Measurements from ENCODE around the gene SH3D19. TPM values are rescaled to one million over a fixed set of nuclear protein-coding genes. Genes with fewer than 3 reads are reported as not detected.

Gene SH3D19
- total RNA-seq, 2 experiments from 2014 or later, result not detected

- POLR2A ChIA-PET, result no interaction called here
- CTCF ChIA-PET, result interaction anchor here (1.0 kb wide), 1 partner anchor 17 kb away, joined by 4 read pairs; no protein-coding TSS in a partner anchor
These were observed 140.6 kb downstream of the SH3D19 start for GRCh38 chr4:151184523-151185458.

GRCh38 chr4:151182455-151182996 is 142.9 kb downstream of the SH3D19 start:
- ATAC-seq (no peak), DNase-seq (no peak)
- Mint-ChIP-seq H3K27ac (no peak overlapping the region), H3K27me3 (peaks cover 7% of the 10 kb centered on the region), H3K9me3 (ENCODE audit: low read depth) (no peaks in the 10 kb centered on the region), H3K36me3 (ENCODE audit: low read depth) (no peaks in the 10 kb centered on the region), H3K4me1 (no peaks in the 10 kb centered on the region), H3K4me3 (no peak overlapping the region)
- intact Hi-C loops (cut with DNase I, micrococcal nuclease), result no loop called here
- CTCF ChIA-PET, result no interaction called here
- POLR2A ChIA-PET, result no interaction called here

More at GRCh38 chr4:151184523-151185458, 140.6 kb downstream of the SH3D19 start:
- Mint-ChIP-seq H3K27me3 (peaks cover 6% of the 10 kb centered on the region), H3K27ac (no peak overlapping the region), H3K36me3 (ENCODE audit: low read depth) (no peaks in the 10 kb centered on the region), H3K4me3 (no peak overlapping the region), H3K9me3 (ENCODE audit: low read depth) (no peaks in the 10 kb centered on the region), H3K4me1 (no peaks in the 10 kb centered on the region)
- intact Hi-C loops (cut with DNase I, micrococcal nuclease), result no loop called here
- ATAC-seq (no peak), DNase-seq (no peak)

- Mint-ChIP-seq H3K9me3 (ENCODE audit: low read depth) (no peaks in the 10 kb centered on the region), H3K27me3 (peaks cover 4% of the 10 kb centered on the region), H3K4me1 (no peaks in the 10 kb centered on the region), H3K27ac (no peak overlapping the region), H3K4me3 (no peak overlapping the region), H3K36me3 (ENCODE audit: low read depth) (no peaks in the 10 kb centered on the region)
- no peak for DNase-seq
- ChIA-PET CTCF (no interaction called here), POLR2A (no interaction called here)
- ATAC-seq, result no peak
- intact Hi-C loops (cut with DNase I, micrococcal nuclease), result no loop called here
These were observed 148.7 kb downstream of the SH3D19 start for GRCh38 chr4:151176685-151177084.

GRCh38 chr4:151175754-151176631 is 149.4 kb downstream of the SH3D19 start:
- DNase-seq (no peak), ATAC-seq (no peak)
- H3K9me3 Mint-ChIP-seq (ENCODE audit: low read depth), result no peaks in the 10 kb centered on the region
- no peak overlapping the region for H3K27ac Mint-ChIP-seq
- peaks cover 4% of the 10 kb centered on the region for H3K27me3 Mint-ChIP-seq
- ChIA-PET CTCF (no interaction called here), POLR2A (no interaction called here)
- H3K36me3 Mint-ChIP-seq (ENCODE audit: low read depth), result no peaks in the 10 kb centered on the region
- intact Hi-C loops (cut with DNase I, micrococcal nuclease), result no loop called here
- no peaks in the 10 kb centered on the region for H3K4me1 Mint-ChIP-seq
- H3K4me3 Mint-ChIP-seq, result no peak overlapping the region

GRCh38 chr4:151175233-151175632 is 150.2 kb downstream of the SH3D19 start:
- POLR2A ChIA-PET, result no interaction called here
- H3K27ac Mint-ChIP-seq, result no peak overlapping the region

GRCh38 chr4:151174784-151175183 is 150.6 kb downstream of the SH3D19 start:
- Mint-ChIP-seq H3K27me3 (peaks cover 5% of the 10 kb centered on the region), H3K36me3 (ENCODE audit: low read depth) (no peaks in the 10 kb centered on the region), H3K4me1 (no peaks in the 10 kb centered on the region), H3K4me3 (no peak overlapping the region), H3K9me3 (ENCODE audit: low read depth) (no peaks in the 10 kb centered on the region), H3K27ac (no peak overlapping the region)
- intact Hi-C loops (cut with DNase I, micrococcal nuclease), result no loop called here
- DNase-seq (no peak), ATAC-seq (no peak)
- POLR2A ChIA-PET, result no interaction called here
- CTCF ChIA-PET, result interaction anchor here (0.6 kb wide), 1 partner anchor 1044 kb away, joined by 3 read pairs; no protein-coding TSS in a partner anchor

More at GRCh38 chr4:151175233-151175632, 150.2 kb downstream of the SH3D19 start:
- no peak overlapping the region for H3K4me3 Mint-ChIP-seq
- no peaks in the 10 kb centered on the region for H3K9me3 Mint-ChIP-seq (ENCODE audit: low read depth)
- intact Hi-C loops (cut with DNase I, micrococcal nuclease), result no loop called here
- no peak for DNase-seq
- CTCF ChIA-PET, result no interaction called here
- peaks cover 4% of the 10 kb centered on the region for H3K27me3 Mint-ChIP-seq
- ATAC-seq, result no peak
- no peaks in the 10 kb centered on the region for H3K36me3 Mint-ChIP-seq (ENCODE audit: low read depth)
- H3K4me1 Mint-ChIP-seq, result no peaks in the 10 kb centered on the region

GRCh38 chr4:151173871-151174270 is 151.5 kb downstream of the SH3D19 start:
- DNase-seq (no peak), ATAC-seq (no peak)
- CTCF ChIA-PET, result interaction anchor here (0.6 kb wide), 1 partner anchor 556 kb away, joined by 4 read pairs; no protein-coding TSS in a partner anchor
- Mint-ChIP-seq H3K27ac (no peak overlapping the region), H3K4me1 (no peaks in the 10 kb centered on the region), H3K27me3 (peaks cover 9% of the 10 kb centered on the region), H3K9me3 (ENCODE audit: low read depth) (no peaks in the 10 kb centered on the region), H3K36me3 (ENCODE audit: low read depth) (no peaks in the 10 kb centered on the region), H3K4me3 (no peak overlapping the region)
- POLR2A ChIA-PET, result no interaction called here
- intact Hi-C loops (cut with DNase I, micrococcal nuclease), result no loop called here

- Mint-ChIP-seq H3K4me1 (no peaks in the 10 kb centered on the region), H3K27ac (no peak overlapping the region), H3K27me3 (peaks cover 9% of the 10 kb centered on the region), H3K9me3 (ENCODE audit: low read depth) (no peaks in the 10 kb centered on the region), H3K36me3 (ENCODE audit: low read depth) (no peaks in the 10 kb centered on the region), H3K4me3 (no peak overlapping the region)
- DNase-seq, result no peak
- no peak for ATAC-seq
- intact Hi-C loops (cut with DNase I, micrococcal nuclease), result no loop called here
- CTCF ChIA-PET, result interaction anchor here (0.6 to 1.1 kb wide), 3 partner anchors 9 to 109 kb away, joined by 3 read pairs; no protein-coding TSS in a partner anchor
- POLR2A ChIA-PET, result no interaction called here
These were observed 155.5 kb downstream of the SH3D19 start for GRCh38 chr4:151169900-151170299.

- Mint-ChIP-seq H3K27ac (no peak overlapping the region), H3K36me3 (ENCODE audit: low read depth) (no peaks in the 10 kb centered on the region), H3K27me3 (peaks cover 11% of the 10 kb centered on the region), H3K4me3 (no peak overlapping the region), H3K9me3 (ENCODE audit: low read depth) (no peaks in the 10 kb centered on the region), H3K4me1 (no peaks in the 10 kb centered on the region)
- intact Hi-C loops (cut with DNase I, micrococcal nuclease), result no loop called here
- ChIA-PET POLR2A (no interaction called here), CTCF (interaction anchor here (0.7 kb wide), 1 partner anchor 137 kb away, joined by 3 read pairs; no protein-coding TSS in a partner anchor)
- DNase-seq (no peak), ATAC-seq (no peak)
These were observed 156.2 kb downstream of the SH3D19 start for GRCh38 chr4:151169223-151169622.

GRCh38 chr4:151167561-151167960 is 157.8 kb downstream of the SH3D19 start:
- Mint-ChIP-seq H3K27me3 (peaks cover 9% of the 10 kb centered on the region), H3K4me1 (no peaks in the 10 kb centered on the region), H3K27ac (no peak overlapping the region), H3K36me3 (ENCODE audit: low read depth) (no peaks in the 10 kb centered on the region), H3K9me3 (ENCODE audit: low read depth) (no peaks in the 10 kb centered on the region), H3K4me3 (no peak overlapping the region)
- DNase-seq (no peak), ATAC-seq (no peak)
- POLR2A ChIA-PET, result no interaction called here
- CTCF ChIA-PET, result interaction anchor here (1.1 kb wide), 1 partner anchor 18 kb away, joined by 4 read pairs; no protein-coding TSS in a partner anchor
- intact Hi-C loops (cut with DNase I, micrococcal nuclease), result no loop called here

GRCh38 chr4:151166636-151167035 is 158.8 kb downstream of the SH3D19 start:
- no peaks in the 10 kb centered on the region for H3K9me3 Mint-ChIP-seq (ENCODE audit: low read depth)
- CTCF ChIA-PET, result no interaction called here
- POLR2A ChIA-PET, result no interaction called here
- no peaks in the 10 kb centered on the region for H3K36me3 Mint-ChIP-seq (ENCODE audit: low read depth)
- no peak overlapping the region for H3K4me3 Mint-ChIP-seq
- H3K27ac Mint-ChIP-seq, result no peak overlapping the region
- intact Hi-C loops (cut with DNase I, micrococcal nuclease), result no loop called here
- no peak for ATAC-seq
- DNase-seq, result no peak
- no peaks in the 10 kb centered on the region for H3K4me1 Mint-ChIP-seq
- H3K27me3 Mint-ChIP-seq, result peaks cover 9% of the 10 kb centered on the region

All from activated CD4-positive, alpha-beta T cell treated with anti-CD3 and anti-CD28 coated beads for 36 hours (primary cell).